Thoracic aorta (tissue), 2 donors: ENCODE results near the gene PLEKHG5. TPM values are rescaled to one million over a fixed set of nuclear protein-coding genes. Genes with fewer than 3 reads are reported as not detected.
A peak's percentile ranks its signal among the peaks of the same experiment; 100 is the strongest.

Source experiments
- ATAC-seq: fragments of 150-250 bp; one replicate; pipeline ENCODE4 v1.8.0; 2017; ENCODE audit warnings: low read depth; ENCODE audit not compliant: insufficient number of reproducible peaks, low FRiP score
- DNase-seq: peaks from one replicate; pipeline ENCODE4 v3.0.0-alpha.2; 2020; ENCODE audit warnings: low spot score
- H3K27ac ChIP-seq, 2 donors: fragments of 200-600 bp; sonication (generic); 1 replicate in 1 of 2; 2 replicates in 1 of 2; pipeline ENCODE4 v1.5.1; 2016; ENCODE audit warnings: mild to moderate bottlenecking in 2 of 2, moderate library complexity in 2 of 2
- H3K27me3 ChIP-seq: fragments of 200-600 bp; sonication (generic); replicated peaks from 2 replicates; pipeline ENCODE4 v1.6.0; 2016; ENCODE audit warnings: mild to moderate bottlenecking; ENCODE audit not compliant: insufficient read depth
- H3K36me3 ChIP-seq: fragments of 200-600 bp; sonication (generic); one replicate; pipeline ENCODE4 v1.5.1; 2016
- H3K4me1 ChIP-seq, 2 donors: fragments of 200-600 bp; sonication (generic); 1 replicate in 1 of 2; 2 replicates in 1 of 2; pipeline versions ENCODE4 v1.5.1 to v1.6.0; 2016; ENCODE audit warnings: low read depth in 2 of 2, mild to moderate bottlenecking in 1 of 2; ENCODE audit not compliant: control insufficient read depth in 1 of 2
- H3K4me3 ChIP-seq: fragments of 200-600 bp; sonication (generic); 2 replicates; pipeline ENCODE4 v1.5.1; 2016; ENCODE audit warnings: mild to moderate bottlenecking
- H3K9me3 ChIP-seq: fragments of 200-600 bp; sonication (generic); 2 replicates; pipeline ENCODE4 v1.5.1; 2016
- total RNA-seq, 2 donors: library from RNA; depleted of rRNA; stranded (reverse); fragments of >200 nt; gene quantifications; one replicate each; pipeline versions ENCODE4 v1.1.0 to v1.2.3, GENCODE V29; 2016
- TF ChIP-seq, protein P1 (sequence below): fragments of 200-600 bp; sonication (generic); IDR thresholded peaks from one replicate; pipeline ENCODE4 v1.5.1; 2019; ENCODE audit warnings: antibody characterized with exemption

PLEKHG5 gene
- total RNA-seq, 2 donors from 2014 or later, result 23.4 to 32.9 TPM

GRCh38 chr1:6484826-6485167, 6.7 kb downstream of the PLEKHG5 start:
- ATAC-seq (no peak), DNase-seq (no peak)
- Histone ChIP-seq H3K27me3 (no peaks in the 10 kb centered on the region), H3K4me1 (peaks cover 9 to 17% of the 10 kb centered on the region in 2 donors), H3K9me3 (no peaks in the 10 kb centered on the region), H3K27ac (no peak overlapping the region), H3K4me3 (peak overlapping the region; percentile 53), H3K36me3 (no peaks in the 10 kb centered on the region)
- TF ChIP-seq, protein P1, sequence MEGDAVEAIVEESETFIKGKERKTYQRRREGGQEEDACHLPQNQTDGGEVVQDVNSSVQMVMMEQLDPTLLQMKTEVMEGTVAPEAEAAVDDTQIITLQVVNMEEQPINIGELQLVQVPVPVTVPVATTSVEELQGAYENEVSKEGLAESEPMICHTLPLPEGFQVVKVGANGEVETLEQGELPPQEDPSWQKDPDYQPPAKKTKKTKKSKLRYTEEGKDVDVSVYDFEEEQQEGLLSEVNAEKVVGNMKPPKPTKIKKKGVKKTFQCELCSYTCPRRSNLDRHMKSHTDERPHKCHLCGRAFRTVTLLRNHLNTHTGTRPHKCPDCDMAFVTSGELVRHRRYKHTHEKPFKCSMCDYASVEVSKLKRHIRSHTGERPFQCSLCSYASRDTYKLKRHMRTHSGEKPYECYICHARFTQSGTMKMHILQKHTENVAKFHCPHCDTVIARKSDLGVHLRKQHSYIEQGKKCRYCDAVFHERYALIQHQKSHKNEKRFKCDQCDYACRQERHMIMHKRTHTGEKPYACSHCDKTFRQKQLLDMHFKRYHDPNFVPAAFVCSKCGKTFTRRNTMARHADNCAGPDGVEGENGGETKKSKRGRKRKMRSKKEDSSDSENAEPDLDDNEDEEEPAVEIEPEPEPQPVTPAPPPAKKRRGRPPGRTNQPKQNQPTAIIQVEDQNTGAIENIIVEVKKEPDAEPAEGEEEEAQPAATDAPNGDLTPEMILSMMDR, result no peak

GRCh38 chr1:6483761-6484117, 7.7 kb downstream of the PLEKHG5 start:
- Histone ChIP-seq H3K27me3 (no peaks in the 10 kb centered on the region), H3K4me3 (no peak overlapping the region), H3K27ac (no peak overlapping the region), H3K9me3 (no peaks in the 10 kb centered on the region), H3K4me1 (peaks cover 9 to 13% of the 10 kb centered on the region in 2 donors), H3K36me3 (no peaks in the 10 kb centered on the region)
- TF ChIP-seq, protein P1, result no peak
- no peak for DNase-seq
- no peak for ATAC-seq

- Histone ChIP-seq H3K4me3 (no peak overlapping the region), H3K4me1 (peaks cover 9 to 13% of the 10 kb centered on the region in 2 donors), H3K36me3 (no peaks in the 10 kb centered on the region), H3K9me3 (no peaks in the 10 kb centered on the region), H3K27me3 (no peaks in the 10 kb centered on the region), H3K27ac (no peak overlapping the region)
- TF ChIP-seq, protein P1, result no peak
- ATAC-seq, result no peak
- DNase-seq, result no peak
These were observed 8.3 kb downstream of the PLEKHG5 start for GRCh38 chr1:6483017-6483760.

DNA sequence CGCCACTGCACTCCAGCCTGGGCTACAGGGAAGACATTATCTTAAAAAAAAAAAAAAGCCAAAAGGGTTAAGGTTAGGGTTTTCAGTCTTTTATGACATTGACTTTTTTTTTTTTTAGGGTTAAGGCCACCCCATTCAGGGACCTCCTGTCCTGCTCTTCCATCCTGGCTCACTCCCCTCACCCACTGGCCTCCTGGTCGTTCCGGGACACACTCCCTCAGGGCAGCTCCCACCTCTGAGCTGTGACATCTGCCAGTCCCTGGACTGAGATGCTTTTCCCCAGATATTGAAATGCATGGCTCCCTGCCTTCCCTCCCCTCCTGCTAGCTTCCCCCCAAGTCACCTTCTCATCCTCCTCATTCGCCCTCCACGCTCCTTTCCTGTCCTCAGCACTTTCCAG, 9.6 kb downstream of the PLEKHG5 start:
- no peak for ATAC-seq
- no peak overlapping the region for H3K27ac ChIP-seq
- H3K4me3 ChIP-seq, result no peak overlapping the region
- peaks cover 9 to 12% of the 10 kb centered on the region in 2 donors for H3K4me1 ChIP-seq
- H3K36me3 ChIP-seq, result no peaks in the 10 kb centered on the region
- DNase-seq, result no peak
- TF ChIP-seq, protein P1, result no peak
- H3K27me3 ChIP-seq, result no peaks in the 10 kb centered on the region
- H3K9me3 ChIP-seq, result no peaks in the 10 kb centered on the region

DNA sequence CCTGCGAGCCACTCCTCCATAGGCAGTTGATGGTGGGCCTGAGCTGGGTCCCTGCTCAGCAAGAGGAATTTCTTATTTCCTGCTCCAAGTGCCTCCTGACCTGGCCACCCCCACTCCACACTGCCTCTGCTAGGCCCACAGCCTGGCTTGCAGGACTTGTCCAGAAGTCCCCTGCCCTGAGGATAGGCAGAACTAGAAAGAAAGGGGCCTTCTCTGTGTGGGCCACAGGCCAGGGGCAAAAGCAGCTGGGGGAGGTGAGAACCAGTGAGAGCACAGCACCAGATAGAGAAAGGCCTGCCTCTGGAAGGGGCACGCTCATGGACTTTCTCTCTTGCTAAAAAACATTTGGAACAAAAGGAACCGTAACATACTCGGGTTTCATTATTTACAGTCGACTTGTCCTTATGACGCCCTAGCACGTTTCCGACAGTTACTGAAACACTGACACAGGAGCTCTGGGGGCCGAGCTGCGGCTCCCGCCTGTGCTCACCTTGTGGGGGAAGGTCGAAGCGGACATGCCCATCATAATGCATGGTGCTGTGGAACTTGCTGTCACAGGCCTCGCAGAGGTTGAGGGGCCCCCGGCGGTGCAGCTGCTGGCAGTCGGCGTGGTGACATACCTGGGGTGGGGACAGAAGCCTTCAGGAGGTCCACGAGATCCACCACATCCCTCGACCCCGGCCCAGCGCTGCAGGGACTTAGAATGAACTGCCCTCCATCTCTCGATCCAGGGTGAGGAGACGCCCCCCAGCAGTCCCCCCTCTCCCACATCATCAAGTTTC, 14.2 kb downstream of the PLEKHG5 start:
- Histone ChIP-seq H3K36me3 (peaks cover 8% of the 10 kb centered on the region), H3K9me3 (no peaks in the 10 kb centered on the region)

More for the DNA sequence above, 14.2 kb downstream of the PLEKHG5 start:
- TF ChIP-seq, protein P1, result no peak
- DNase-seq (no peak), ATAC-seq (no peak)
- no peak overlapping the region for H3K4me3 ChIP-seq
- no peaks in the 10 kb centered on the region for H3K27me3 ChIP-seq
- no peak overlapping the region for H3K27ac ChIP-seq
- H3K4me1 ChIP-seq, result no peaks in the 10 kb centered on the region
